Psoas muscle (tissue), 8 donors: ENCODE data around the gene GLCCI1. TPM values are rescaled to one million over a fixed set of nuclear protein-coding genes. Genes with fewer than 3 reads are reported as not detected.

Source experiments
- ATAC-seq, 4 donors: fragments of 200-7000 bp; cut with Tn5 transposase; one replicate each; pipeline ENCODE4 v1.9.1; 2020; ENCODE audit warnings: moderate library complexity in 3 of 4, mild to moderate bottlenecking in 2 of 4
- DNase-seq, 2 donors: peaks; one replicate each; pipeline ENCODE4 v3.0.0-alpha.2; 2020
- H3K27ac ChIP-seq: fragments of 200-600 bp; one replicate; pipeline ENCODE4 v1.8.0; 2022
- H3K27me3 ChIP-seq, 3 donors: fragments of 200-600 bp in 1 of 3; one replicate each; pipeline versions ENCODE4 v1.6.1 to v1.8.0; 2013 to 2022; ENCODE audit warnings: low read length in 2 of 3, mild to moderate bottlenecking in 2 of 3, moderate library complexity in 1 of 3; ENCODE audit not compliant: insufficient read depth in 3 of 3
- H3K36me3 ChIP-seq, 2 donors: fragments of 200-600 bp in 1 of 2; one replicate each; pipeline versions ENCODE4 v1.6.1 to v1.8.0; 2013 to 2022; ENCODE audit warnings: low read depth in 1 of 2, mild to moderate bottlenecking in 1 of 2, moderate library complexity in 1 of 2; ENCODE audit not compliant: insufficient read depth in 1 of 2
- H3K4me1 ChIP-seq: fragments of 200-600 bp; one replicate; pipeline ENCODE4 v1.8.0; 2022
- H3K4me3 ChIP-seq: fragments of 200-600 bp; one replicate; pipeline ENCODE4 v1.8.0; 2022; ENCODE audit warnings: mild to moderate bottlenecking
- H3K9me3 ChIP-seq: fragments of 200-600 bp; one replicate; pipeline ENCODE4 v1.8.0; 2022
- WGBS, 3 donors: extraction: QIAGEN DNeasy Blood & Tissue Kit; methylation state at CpG; one replicate each; pipeline versions ENCODE4 v1.1.6 to v1.1.7; 2013; 5-methylcytosine and 5-hydroxymethylcytosine counted together
- intact Hi-C, 2 donors: fragments of 100-400 bp; cut with DNase I; formaldehyde crosslinking; loops; one replicate each; pipeline versions ENCODE4 v1.11.0 to v1.14.2; 2022
- polyA plus RNA-seq, 3 donors: library from polyadenylated mRNA; stranded (reverse); fragments of 200-250 nt; gene quantifications; one replicate each; pipeline ENCODE4 v1.2.3, GENCODE V29; 2013
- total RNA-seq, 4 donors: library from RNA; stranded (reverse); fragmentation: NEBNext Ultra II Directional in 2 of 4; extraction: Animal tissue kit (Norgen Biotek cat#: 25700) in 2 of 4; gene quantifications; one replicate each; pipeline versions ENCODE4 v1.2.1 to v1.2.4, GENCODE V29; 2021 to 2023
- TF ChIP-seq, protein P1 (sequence below): fragments of 200-600 bp; IDR thresholded peaks from one replicate; pipeline ENCODE4 v1.8.0; 2022; ENCODE audit warnings: antibody characterized with exemption
- donor health status: healthy with polysubstance abuse.
- donor health status: DM: no; HTN: no; CAD: no; lungs with moderate emphysema.
- donor health status: Bipolar disorder and iron deficiency.
- donor health status: healthy.
- donor health status: DM: yes; HTN: yes; CAD: no.
- donor health status: DM: no; HTN: no; CAD: no.
- donor health status: DM: no; HTN: no; CAD: no.
- donor health status: DM: yes; HTN: yes; CAD: no.

GLCCI1 gene
- total and polyA plus RNA-seq, 7 donors: 0.57 to 8.0 (median 3.1) TPM

- no peak for ATAC-seq
- TF ChIP-seq, protein P1, sequence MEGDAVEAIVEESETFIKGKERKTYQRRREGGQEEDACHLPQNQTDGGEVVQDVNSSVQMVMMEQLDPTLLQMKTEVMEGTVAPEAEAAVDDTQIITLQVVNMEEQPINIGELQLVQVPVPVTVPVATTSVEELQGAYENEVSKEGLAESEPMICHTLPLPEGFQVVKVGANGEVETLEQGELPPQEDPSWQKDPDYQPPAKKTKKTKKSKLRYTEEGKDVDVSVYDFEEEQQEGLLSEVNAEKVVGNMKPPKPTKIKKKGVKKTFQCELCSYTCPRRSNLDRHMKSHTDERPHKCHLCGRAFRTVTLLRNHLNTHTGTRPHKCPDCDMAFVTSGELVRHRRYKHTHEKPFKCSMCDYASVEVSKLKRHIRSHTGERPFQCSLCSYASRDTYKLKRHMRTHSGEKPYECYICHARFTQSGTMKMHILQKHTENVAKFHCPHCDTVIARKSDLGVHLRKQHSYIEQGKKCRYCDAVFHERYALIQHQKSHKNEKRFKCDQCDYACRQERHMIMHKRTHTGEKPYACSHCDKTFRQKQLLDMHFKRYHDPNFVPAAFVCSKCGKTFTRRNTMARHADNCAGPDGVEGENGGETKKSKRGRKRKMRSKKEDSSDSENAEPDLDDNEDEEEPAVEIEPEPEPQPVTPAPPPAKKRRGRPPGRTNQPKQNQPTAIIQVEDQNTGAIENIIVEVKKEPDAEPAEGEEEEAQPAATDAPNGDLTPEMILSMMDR: no peak
- no peak overlapping the region for H3K4me3 ChIP-seq
- no peaks in the 10 kb centered on the region for H3K9me3 ChIP-seq
- no peak for DNase-seq
- intact Hi-C loops: loop anchor here in 1 of 2 donors (10.0 kb wide), 1 partner anchor 279 kb away; no protein-coding TSS in a partner anchor
- H3K27ac ChIP-seq: no peak overlapping the region
- H3K27me3 ChIP-seq: no peaks in the 10 kb centered on the region
- no peaks in the 10 kb centered on the region for H3K36me3 ChIP-seq
- whole genome bisulfite sequencing, 3 donors: 90 to 96% (median 92%) methylated on average over 2 of the region's 2 CpGs
- H3K4me1 ChIP-seq: no peaks in the 10 kb centered on the region
These were observed 4.3 kb upstream of the GLCCI1 start for GRCh38 chr7:7964250-7964649.

DNA sequence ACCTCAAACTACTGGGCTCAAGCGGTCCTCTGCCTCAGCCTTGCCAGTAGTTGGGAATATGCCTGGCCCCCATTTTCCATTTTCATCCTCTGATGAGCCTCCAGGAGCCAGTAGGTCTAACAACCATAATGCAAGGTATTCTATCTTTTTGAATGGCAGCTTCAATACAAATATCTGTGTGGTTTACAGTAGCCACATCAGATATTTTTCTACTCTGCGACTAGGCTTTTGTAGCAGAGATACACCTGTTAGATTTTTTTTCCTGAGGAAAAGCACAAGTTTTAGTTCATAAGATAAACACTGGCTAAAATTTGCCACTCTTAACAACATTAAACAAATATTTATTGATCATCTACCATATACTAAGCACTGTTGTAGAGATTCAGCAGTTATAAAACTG lies 3.9 kb upstream of the GLCCI1 start:
- Histone ChIP-seq H3K4me3 (no peak overlapping the region), H3K4me1 (no peaks in the 10 kb centered on the region), H3K9me3 (no peaks in the 10 kb centered on the region), H3K27ac (no peak overlapping the region), H3K36me3 (no peaks in the 10 kb centered on the region), H3K27me3 (no peaks in the 10 kb centered on the region)
- TF ChIP-seq, protein P1: no peak
- ATAC-seq (no peak), DNase-seq (no peak)
- WGBS, 3 donors: 80 to 94% (median 86%) methylated on average over 2 of the region's 2 CpGs
- intact Hi-C loops: loop anchor here (5.0 to 10.0 kb wide), 2 partner anchors 102 to 280 kb away; no protein-coding TSS in a partner anchor

DNA sequence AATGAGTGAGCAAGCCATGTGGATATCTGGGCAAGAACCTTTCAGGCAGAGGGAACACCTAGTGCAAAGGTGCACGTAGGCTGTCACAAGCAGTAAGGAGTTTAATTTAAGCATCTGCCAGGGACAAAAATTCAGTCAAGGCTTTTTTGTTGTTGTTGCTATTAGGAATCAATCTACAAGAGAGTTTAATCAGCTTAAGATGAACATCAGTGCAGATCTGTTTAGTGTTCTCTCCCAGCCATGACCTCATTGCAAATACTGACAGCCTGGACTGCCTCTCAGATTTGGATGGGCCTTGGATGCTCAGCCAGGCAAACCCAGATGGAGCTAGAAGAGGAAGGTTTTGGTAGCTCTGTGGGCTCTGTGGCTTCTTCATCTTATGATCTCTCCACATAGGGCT lies 3.3 kb upstream of the GLCCI1 start:
- Histone ChIP-seq H3K36me3 (no peaks in the 10 kb centered on the region), H3K27me3 (no peaks in the 10 kb centered on the region), H3K4me3 (no peak overlapping the region), H3K4me1 (no peaks in the 10 kb centered on the region), H3K9me3 (no peaks in the 10 kb centered on the region), H3K27ac (no peak overlapping the region)
- no peak for DNase-seq
- TF ChIP-seq, protein P1: no peak
- WGBS, 3 donors: 93 to 100% (median 95%) methylated on average over 1 of the region's 1 CpG
- no peak for ATAC-seq
- intact Hi-C loops: loop anchor here (5.0 to 10.0 kb wide), 2 partner anchors 103 to 280 kb away; no protein-coding TSS in a partner anchor

DNA sequence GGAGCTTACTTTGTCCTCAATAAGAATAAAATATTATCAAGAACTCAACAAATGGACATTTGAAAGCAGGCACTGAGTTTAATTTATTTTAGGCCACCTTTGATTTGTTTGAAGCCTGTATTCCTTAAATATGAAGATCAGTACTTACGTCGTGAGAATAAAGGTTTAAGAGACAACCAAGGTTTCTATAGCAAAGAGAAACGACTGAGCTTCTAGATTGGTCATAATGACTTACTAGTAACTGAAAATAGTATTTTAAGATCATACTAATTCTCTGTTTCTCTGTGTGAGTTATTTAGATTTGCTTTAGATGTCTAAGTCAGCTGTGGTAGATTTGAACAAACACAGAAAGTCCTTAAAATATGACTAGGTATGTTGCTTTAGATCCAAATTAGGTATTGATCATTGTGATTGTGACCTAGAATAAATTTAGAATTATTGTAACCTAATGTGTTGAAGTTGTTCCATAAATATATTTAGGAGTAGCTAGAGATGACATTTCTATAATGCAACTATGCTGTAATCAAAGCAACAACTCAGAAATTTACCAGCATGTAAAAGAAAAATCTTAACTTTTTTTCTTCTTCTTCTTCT lies 2.4 kb upstream of the GLCCI1 start:
- Histone ChIP-seq H3K27me3 (no peaks in the 10 kb centered on the region), H3K27ac (no peak overlapping the region), H3K4me1 (peaks cover 5% of the 10 kb centered on the region), H3K9me3 (no peaks in the 10 kb centered on the region), H3K4me3 (no peak overlapping the region), H3K36me3 (no peaks in the 10 kb centered on the region)
- TF ChIP-seq, protein P1: no peak
- WGBS, 3 donors: 55 to 71% (median 63%) methylated on average over 3 of the region's 3 CpGs
- ATAC-seq (no peak), DNase-seq (no peak)
- intact Hi-C loops: loop anchor here (5.0 to 10.0 kb wide), 2 partner anchors 104 to 281 kb away; no protein-coding TSS in a partner anchor
